Measurements from ENCODE around the gene RIPOR1.

The RIPOR1 gene

DNA sequence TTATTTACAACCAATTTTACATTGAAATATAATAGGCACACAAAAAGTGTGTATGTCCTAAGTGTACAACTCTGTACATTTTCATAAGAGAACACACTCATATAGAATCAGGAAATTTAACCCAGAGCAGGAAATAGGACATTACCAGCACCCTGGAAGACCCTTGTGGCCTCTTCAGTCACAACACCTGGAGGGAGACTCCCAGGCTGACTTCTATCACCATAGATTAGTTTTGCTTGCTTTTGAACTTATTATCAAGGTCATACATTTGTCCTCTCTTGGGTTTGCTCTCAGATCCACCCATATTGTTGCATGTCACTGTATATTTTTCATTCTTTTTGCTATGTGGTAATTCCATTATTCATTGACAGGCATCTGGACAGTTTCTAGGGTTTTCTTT is 5.8 kb downstream of the RIPOR1 start:
- no peak for DNase-seq (ENCODE audit: low spot score)
- no peak for TF ChIP-seq CTCF (IDR thresholded peaks at IDR 0.05; ENCODE audit: extremely low read depth, insufficient read depth, missing control alignments)
- in situ Hi-C loops (cut with MboI; ENCODE audit: low pct_unique_long_range_greater_than_20kb, low sequenced_read_pairs, unreplicated experiment) = loop anchor here (10.0 to 25.0 kb wide), 2 partner anchors 120 to 378 kb away; no protein-coding TSS in a partner anchor

DNA sequence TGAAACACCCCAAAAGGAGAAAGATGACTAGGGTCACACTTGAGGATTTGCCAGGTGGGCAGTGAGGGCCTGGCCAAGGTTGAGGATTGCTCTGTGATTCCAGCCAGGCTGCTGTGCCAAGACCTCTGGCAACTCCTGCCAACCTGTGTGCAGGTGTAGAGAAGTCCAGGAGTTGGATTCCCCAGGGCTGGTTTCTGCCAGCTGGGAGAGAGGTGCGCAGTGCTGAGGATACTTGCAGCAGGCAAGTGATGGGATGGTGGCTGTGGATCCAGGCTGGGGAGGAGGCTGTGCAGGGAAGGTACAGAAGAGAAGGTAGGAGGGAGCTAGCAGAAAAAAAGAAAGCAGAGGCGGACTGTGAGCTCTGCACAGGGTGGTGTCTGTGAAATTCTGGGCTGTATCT is 6.6 kb downstream of the RIPOR1 start:
- in situ Hi-C loops (cut with MboI; ENCODE audit: low pct_unique_long_range_greater_than_20kb, low sequenced_read_pairs, unreplicated experiment) = loop anchor here (10.0 to 25.0 kb wide), 2 partner anchors 120 to 377 kb away; no protein-coding TSS in a partner anchor
- no peak for DNase-seq (ENCODE audit: low spot score)
- TF ChIP-seq CTCF (IDR thresholded peaks at IDR 0.05; ENCODE audit: extremely low read depth, insufficient read depth, missing control alignments) = no peak

- peak; percentile 76 for DNase-seq (ENCODE audit: low spot score)
- in situ Hi-C loops (cut with MboI; ENCODE audit: low pct_unique_long_range_greater_than_20kb, low sequenced_read_pairs, unreplicated experiment) = loop anchor here (10.0 to 25.0 kb wide), 2 partner anchors 118 to 375 kb away; no protein-coding TSS in a partner anchor
- TF ChIP-seq CTCF (IDR thresholded peaks at IDR 0.05; ENCODE audit: extremely low read depth, insufficient read depth, missing control alignments) = no peak
Observed at GRCh38 chr16:67537270-67537635, 8.6 kb downstream of the RIPOR1 start.

DNA sequence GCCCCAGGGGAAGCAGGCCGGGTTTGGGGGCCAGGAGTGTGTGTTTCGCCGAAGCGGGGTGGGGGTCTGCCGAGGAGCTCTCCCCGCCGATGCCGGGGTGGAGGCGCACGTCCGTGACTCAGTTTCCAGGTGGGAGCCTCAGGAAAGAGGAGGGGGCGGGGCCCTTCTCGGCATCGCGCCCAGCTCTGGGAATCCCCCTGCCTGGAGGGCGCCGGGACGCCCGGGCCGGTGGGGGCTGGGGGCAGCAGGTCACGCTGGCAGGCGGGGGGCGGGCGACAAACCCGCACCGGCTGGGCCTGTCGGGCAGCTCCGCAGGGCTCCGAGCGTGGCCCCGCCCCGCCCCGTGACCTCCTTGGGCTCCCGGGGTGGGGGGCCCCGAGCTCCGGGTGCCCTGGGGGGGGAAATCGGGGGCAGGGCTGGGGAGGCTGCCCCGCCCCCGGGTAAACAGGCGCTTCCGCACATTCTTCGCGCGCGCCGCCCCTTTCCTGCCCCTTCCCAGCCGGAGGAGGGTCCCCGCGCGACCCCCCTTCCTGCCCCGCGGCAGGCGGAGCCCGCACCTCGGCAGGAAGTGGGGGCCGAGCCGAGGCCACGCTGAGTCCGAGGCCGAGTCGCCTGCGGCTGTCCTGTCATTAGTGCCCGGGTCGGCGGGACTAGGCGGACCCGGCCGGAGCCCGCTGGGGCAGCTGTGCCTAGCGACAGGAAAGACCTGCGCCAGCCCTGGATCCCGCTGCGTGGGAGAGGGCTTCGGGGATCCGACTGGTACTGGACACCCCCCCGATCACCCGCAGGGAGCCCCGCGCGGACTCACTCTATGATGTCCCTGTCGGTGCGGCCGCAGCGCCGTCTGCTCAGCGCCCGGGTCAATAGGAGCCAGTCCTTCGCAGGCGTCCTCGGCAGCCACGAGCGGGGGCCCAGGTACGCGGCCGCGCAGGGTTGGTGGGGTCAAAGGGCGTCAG is 9.3 kb downstream of the RIPOR1 start:
- no peak for TF ChIP-seq CTCF (IDR thresholded peaks at IDR 0.05; ENCODE audit: extremely low read depth, insufficient read depth, missing control alignments)
- DNase-seq (ENCODE audit: low spot score) = peak; percentile 90
- in situ Hi-C loops (cut with MboI; ENCODE audit: low pct_unique_long_range_greater_than_20kb, low sequenced_read_pairs, unreplicated experiment) = loop anchor here (10.0 to 25.0 kb wide), 2 partner anchors 117 to 374 kb away; no protein-coding TSS in a partner anchor

DNA sequence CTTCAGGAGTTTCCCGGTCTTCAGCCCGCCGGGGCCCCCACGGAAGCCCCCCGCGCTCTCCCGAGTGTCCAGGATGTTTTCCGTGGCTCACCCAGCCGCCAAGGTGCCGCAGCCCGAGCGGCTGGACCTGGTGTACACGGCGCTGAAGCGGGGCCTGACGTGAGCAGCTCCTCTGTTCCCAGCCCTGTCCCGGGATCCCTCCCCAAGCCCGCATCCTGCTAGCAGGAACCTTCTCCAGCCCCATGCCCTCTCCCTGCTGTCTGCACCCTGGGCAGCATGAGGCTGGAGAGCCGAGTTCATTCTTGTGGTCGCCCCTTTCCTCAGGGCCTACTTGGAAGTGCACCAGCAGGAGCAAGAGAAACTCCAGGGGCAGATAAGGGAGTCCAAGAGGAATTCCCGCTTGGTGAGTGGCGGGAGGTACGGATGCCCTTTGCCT is 10.1 kb downstream of the RIPOR1 start:
- in situ Hi-C loops (cut with MboI; ENCODE audit: low pct_unique_long_range_greater_than_20kb, low sequenced_read_pairs, unreplicated experiment) = loop anchor here (10.0 to 25.0 kb wide), 2 partner anchors 116 to 374 kb away; no protein-coding TSS in a partner anchor
- no peak for TF ChIP-seq CTCF (IDR thresholded peaks at IDR 0.05; ENCODE audit: extremely low read depth, insufficient read depth, missing control alignments)
- no peak for DNase-seq (ENCODE audit: low spot score)

DNA sequence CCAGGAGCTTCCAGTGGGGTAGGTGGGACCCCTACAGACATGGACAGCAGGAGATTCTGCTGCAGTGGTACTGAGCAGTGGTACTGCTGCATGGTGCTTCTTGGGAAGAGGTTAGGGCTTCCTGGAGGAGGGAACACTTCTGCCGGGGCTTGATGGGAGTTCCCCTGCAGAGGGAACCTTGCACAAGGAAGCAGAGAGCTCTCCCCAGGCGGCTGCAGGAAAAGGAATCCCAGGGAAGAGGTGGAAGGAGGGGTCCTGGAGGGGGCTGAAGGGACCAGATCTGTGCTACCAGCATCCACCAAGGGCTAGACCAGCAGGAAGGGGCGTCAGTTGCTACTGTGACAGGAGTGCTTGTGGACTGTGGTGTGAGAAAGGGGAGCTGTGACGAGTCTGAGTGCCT is 10.6 kb downstream of the RIPOR1 start:
- in situ Hi-C loops (cut with MboI; ENCODE audit: low pct_unique_long_range_greater_than_20kb, low sequenced_read_pairs, unreplicated experiment) = loop anchor here (10.0 to 25.0 kb wide), 2 partner anchors 116 to 373 kb away; no protein-coding TSS in a partner anchor
- DNase-seq (ENCODE audit: low spot score) = no peak
- no peak for TF ChIP-seq CTCF (IDR thresholded peaks at IDR 0.05; ENCODE audit: extremely low read depth, insufficient read depth, missing control alignments)

Data from GM13977 (cell line).